Ovary (tissue), 9 donors: ENCODE data around the gene TOPBP1. TPM values are rescaled to one million over a fixed set of nuclear protein-coding genes. Genes with fewer than 3 reads are reported as not detected.

Experiments used
- DNase-seq, 5 donors: peaks; one replicate each; pipeline ENCODE4 v3.0.0-alpha.2; 2019 to 2020
- H3K27ac ChIP-seq, 2 donors: fragments of 200-600 bp; one replicate each; pipeline versions ENCODE4 v1.5.1 to v1.8.0; 2019 to 2022
- H3K27me3 ChIP-seq: fragments of 200-600 bp; one replicate; pipeline ENCODE4 v1.8.0; 2022
- H3K36me3 ChIP-seq: fragments of 200-600 bp; sonication (generic); one replicate; pipeline ENCODE4 v1.5.1; 2019
- H3K4me1 ChIP-seq: one replicate; pipeline ENCODE4 v1.8.1; 2013; ENCODE audit warnings: mild to moderate bottlenecking, moderate library complexity; ENCODE audit not compliant: insufficient read depth
- H3K4me3 ChIP-seq: fragments of 200-600 bp; sonication (generic); one replicate; pipeline ENCODE4 v1.5.1; 2017
- H3K9me3 ChIP-seq, 2 donors: fragments of 200-600 bp in 1 of 2; sonication (generic) in 1 of 2; one replicate each; pipeline versions ENCODE4 v1.5.1 to v1.8.1; 2013 to 2019; ENCODE audit warnings: mild to moderate bottlenecking in 1 of 2, moderate library complexity in 1 of 2
- CTCF ChIP-seq, 3 donors: fragments of 450-650 bp in 2 of 3; fragments of 200-600 bp in 1 of 3; IDR thresholded peaks; one replicate each; pipeline versions ENCODE4 v1.5.1 to v1.8.0; 2016 to 2022; ENCODE audit warnings: antibody characterized with exemption in 3 of 3, mild to moderate bottlenecking in 1 of 3
- EP300 ChIP-seq: sonication (generic); formaldehyde crosslinking; IDR thresholded peaks from one replicate; pipeline ENCODE4 v1.6.1; 2017; ENCODE audit warnings: antibody characterized with exemption
- POLR2A ChIP-seq: fragments of 450-650 bp; IDR thresholded peaks from one replicate; pipeline ENCODE4 v1.6.1; 2017; ENCODE audit warnings: antibody characterized with exemption, mild to moderate bottlenecking, moderate library complexity
- WGBS, 3 donors: extraction: QIAGEN DNeasy Blood & Tissue Kit in 1 of 3; methylation state at CpG; one replicate each; pipeline versions ENCODE4 v1.1.5 to v1.1.7; 2013 to 2017; 5-methylcytosine and 5-hydroxymethylcytosine counted together
- intact Hi-C, 4 donors: fragments of 100-400 bp; cut with DNase I; formaldehyde crosslinking; loops; one replicate each; pipeline versions ENCODE4 v1.11.0 to v1.15.1; 2022 to 2023
- polyA plus RNA-seq, 2 donors: library from polyadenylated mRNA; stranded (reverse); fragments of 200-250 nt in 1 of 2; fragments of 350-450 nt in 1 of 2; fragmentation: Illumina TruSeq in 1 of 2; extraction: RNeasy Lipid Tissue Mini Kit (QIAGEN cat#74804) in 1 of 2; gene quantifications; one replicate each; pipeline ENCODE4 v1.2.3, GENCODE V29; 2013 to 2014
- total RNA-seq, 7 donors: library from RNA; depleted of rRNA in 2 of 7; stranded (reverse); fragments of >200 nt in 2 of 7; fragmentation: NEBNext Ultra II Directional in 3 of 7; extraction: Animal tissue kit (Norgen Biotek cat#: 25700) in 3 of 7; gene quantifications; one replicate each; pipeline versions ENCODE4 v1.1.0 to v1.2.4, GENCODE V29; 2016 to 2023
- donor health status: DM: no; HTN: no; CAD: no; lungs with moderate emphysema.
- donor health status: DM: no; HTN: no; CAD: no.
- donor health status: Bipolar disorder and iron deficiency.
- donor health status: DM: yes; HTN: yes; CAD: no.
- donor health status: DM: no; HTN: no; CAD: no.
- donor health status: DM: yes; HTN: yes; CAD: no.

The TOPBP1 gene
- total and polyA plus RNA-seq, 9 donors = 9.1 to 21.0 (median 13.4) TPM

- no peak overlapping the region for H3K27ac ChIP-seq
- H3K9me3 ChIP-seq = no peaks in the 10 kb centered on the region
- DNase-seq = no peak
- WGBS, 3 donors = 93 to 96% (median 93%) methylated on average over 4 of the region's 4 CpGs
- H3K36me3 ChIP-seq = no peaks in the 10 kb centered on the region
- H3K27me3 ChIP-seq = no peaks in the 10 kb centered on the region
- intact Hi-C loops = no loop called here
- TF ChIP-seq POLR2A = no peak
- no peak for TF ChIP-seq EP300
- TF ChIP-seq CTCF (IDR thresholded peaks at IDR 0.05) = no peak
- no peaks in the 10 kb centered on the region for H3K4me1 ChIP-seq
- H3K4me3 ChIP-seq = no peak overlapping the region
Observed at GRCh38 chr3:133641254-133641653, 20.5 kb downstream of the TOPBP1 start.

GRCh38 chr3:133633439-133633838 lies 28.3 kb downstream of the TOPBP1 start:
- H3K36me3 ChIP-seq = no peaks in the 10 kb centered on the region
- WGBS, 3 donors = 91 to 94% (median 92%) methylated on average over 4 of the region's 4 CpGs

GRCh38 chr3:133629146-133629545 lies 32.6 kb downstream of the TOPBP1 start:
- DNase-seq = no peak
- no peak overlapping the region for H3K4me3 ChIP-seq
- H3K4me1 ChIP-seq = no peaks in the 10 kb centered on the region
- H3K9me3 ChIP-seq = no peaks in the 10 kb centered on the region
- H3K27me3 ChIP-seq = no peaks in the 10 kb centered on the region
- TF ChIP-seq POLR2A = no peak
- no peak for TF ChIP-seq CTCF (IDR thresholded peaks at IDR 0.05)
- TF ChIP-seq EP300 = no peak
- H3K27ac ChIP-seq = no peak overlapping the region
- WGBS, 3 donors = 84 to 93% (median 89%) methylated on average over 2 of the region's 2 CpGs
- intact Hi-C loops = no loop called here
- no peaks in the 10 kb centered on the region for H3K36me3 ChIP-seq

More at GRCh38 chr3:133633439-133633838, 28.3 kb downstream of the TOPBP1 start:
- Histone ChIP-seq H3K4me3 (no peak overlapping the region), H3K4me1 (no peaks in the 10 kb centered on the region), H3K27me3 (no peaks in the 10 kb centered on the region), H3K27ac (no peak overlapping the region), H3K9me3 (no peaks in the 10 kb centered on the region)
- intact Hi-C loops = no loop called here
- no peak for TF ChIP-seq CTCF (IDR thresholded peaks at IDR 0.05)
- TF ChIP-seq EP300 = no peak
- TF ChIP-seq POLR2A = no peak
- no peak for DNase-seq

- intact Hi-C loops = no loop called here
- Histone ChIP-seq H3K36me3 (no peaks in the 10 kb centered on the region), H3K27ac (no peak overlapping the region), H3K9me3 (no peaks in the 10 kb centered on the region), H3K27me3 (no peaks in the 10 kb centered on the region), H3K4me3 (no peak overlapping the region), H3K4me1 (no peaks in the 10 kb centered on the region)
- no peak for DNase-seq
- TF ChIP-seq EP300 (no peak), CTCF (IDR thresholded peaks at IDR 0.05) (no peak), POLR2A (no peak)
Observed at GRCh38 chr3:133627789-133628188, 34.0 kb downstream of the TOPBP1 start.
